ENCODE results near the gene CCDC33.

- TF ChIP-seq EZH2 (IDR thresholded peaks at IDR 0.05; ENCODE audit: borderline replicate concordance, low read depth, low read length, severe bottlenecking) (no peak), CTCF (IDR thresholded peaks at IDR 0.05; ENCODE audit: borderline replicate concordance, extremely low read depth, low read length, poor library complexity, severe bottlenecking) (no peak)
Observed at GRCh38 chr15:74328331-74329056, 92.4 kb downstream of the CCDC33 start.

Data from DND-41 (cell line).